HG03469 (cell line): Measurements from ENCODE around the gene CACNA1C.
"Not testable (repeated sequence)": the region's sequence is repeated elsewhere in the genome, so short reads cannot be mapped to it uniquely, and the experiment has no call there.

Source experiments
- ATAC-seq: cut with Tn5 transposase; IDR thresholded peaks from one replicate; pipeline ENCODE4 v1.9.1; 2021; ENCODE audit warnings: mild to moderate bottlenecking, moderate library complexity, moderate number of reproducible peaks; ENCODE audit not compliant: unreplicated experiment

The CACNA1C gene

GRCh38 chr12:2488596-2488995, 435.8 kb downstream of the CACNA1C start:
- ATAC-seq = no peak

- no peak for ATAC-seq
Observed at GRCh38 chr12:2489275-2489674, 436.5 kb downstream of the CACNA1C start.

DNA sequence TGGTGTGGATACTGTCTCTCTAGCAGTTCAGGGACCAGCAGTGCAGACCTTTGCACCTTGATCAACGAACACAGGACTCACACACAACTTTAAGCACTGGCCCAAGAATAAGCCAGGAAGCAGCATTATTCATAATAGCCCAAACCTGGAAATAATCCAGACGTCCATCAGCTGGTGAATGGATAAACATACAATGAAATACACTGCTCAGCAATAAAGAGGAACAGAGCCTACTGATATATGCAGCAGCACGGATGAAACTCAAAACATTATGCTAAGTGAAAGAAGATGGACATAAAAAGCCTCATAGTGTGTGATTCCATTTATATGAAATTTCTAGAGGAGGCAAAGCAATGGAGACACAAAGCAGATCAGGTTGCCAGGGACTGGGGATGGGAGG, 438.0 kb downstream of the CACNA1C start:
- ATAC-seq = no peak

GRCh38 chr12:2491349-2491748, 438.6 kb downstream of the CACNA1C start:
- ATAC-seq = not testable (repeated sequence)

DNA sequence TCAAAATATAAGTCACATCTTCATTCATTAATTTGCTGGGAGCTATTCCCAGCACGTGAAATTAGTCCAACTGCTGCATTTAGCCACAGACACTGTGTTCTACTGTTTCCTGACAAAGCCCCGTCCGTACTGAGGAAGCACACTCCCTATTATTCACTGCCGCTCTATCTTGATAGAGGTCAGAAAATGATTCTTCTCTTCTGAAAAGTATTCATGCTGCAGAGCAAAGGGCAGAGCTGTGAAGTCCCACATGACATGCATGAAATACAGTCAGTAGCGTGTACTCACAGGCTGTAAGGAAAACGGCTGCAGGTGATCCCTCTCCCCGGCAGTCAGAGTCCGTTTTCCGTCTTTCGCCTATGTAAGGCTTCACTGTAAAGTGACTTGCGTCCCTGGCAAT, 439.4 kb downstream of the CACNA1C start:
- no peak for ATAC-seq

GRCh38 chr12:2493086-2493485, 440.3 kb downstream of the CACNA1C start:
- no peak for ATAC-seq

DNA sequence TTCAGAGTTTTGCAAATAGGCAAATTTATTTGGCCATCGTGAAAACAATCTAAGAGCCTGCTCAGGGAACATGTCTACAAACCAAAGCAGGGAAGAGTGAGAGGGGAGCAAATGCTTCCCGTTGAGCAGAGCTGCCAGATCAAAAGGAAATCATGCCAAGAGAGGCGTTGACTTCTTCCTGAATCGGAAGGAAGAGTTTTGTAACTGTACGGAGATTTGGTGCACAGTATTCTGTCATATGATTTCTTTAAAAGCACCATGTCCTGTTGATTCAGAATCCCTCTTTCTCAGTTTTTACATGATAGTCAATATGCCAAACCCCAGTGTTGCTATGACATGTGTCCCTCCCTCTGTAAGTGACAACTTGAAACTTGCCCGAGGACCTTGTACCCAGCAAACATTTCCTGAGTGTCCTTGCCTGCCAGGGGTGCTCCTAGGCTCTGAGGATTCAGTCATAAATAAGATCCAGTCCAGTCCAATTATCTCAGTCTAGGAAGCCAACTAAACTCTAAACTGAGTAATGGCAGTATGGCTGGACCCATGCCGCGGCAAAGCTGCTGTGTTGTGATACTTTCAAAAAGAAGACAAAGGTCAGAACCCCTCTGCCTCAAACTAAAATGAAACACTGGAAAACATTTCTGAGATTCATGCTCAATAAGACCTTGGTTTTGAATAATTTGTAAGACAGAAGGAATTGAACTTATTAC, 441.9 kb downstream of the CACNA1C start:
- ATAC-seq = no peak

- no peak for ATAC-seq
Observed at GRCh38 chr12:2495417-2496112, 442.8 kb downstream of the CACNA1C start.

GRCh38 chr12:2498964-2499500, 446.2 kb downstream of the CACNA1C start:
- no peak for ATAC-seq

DNA sequence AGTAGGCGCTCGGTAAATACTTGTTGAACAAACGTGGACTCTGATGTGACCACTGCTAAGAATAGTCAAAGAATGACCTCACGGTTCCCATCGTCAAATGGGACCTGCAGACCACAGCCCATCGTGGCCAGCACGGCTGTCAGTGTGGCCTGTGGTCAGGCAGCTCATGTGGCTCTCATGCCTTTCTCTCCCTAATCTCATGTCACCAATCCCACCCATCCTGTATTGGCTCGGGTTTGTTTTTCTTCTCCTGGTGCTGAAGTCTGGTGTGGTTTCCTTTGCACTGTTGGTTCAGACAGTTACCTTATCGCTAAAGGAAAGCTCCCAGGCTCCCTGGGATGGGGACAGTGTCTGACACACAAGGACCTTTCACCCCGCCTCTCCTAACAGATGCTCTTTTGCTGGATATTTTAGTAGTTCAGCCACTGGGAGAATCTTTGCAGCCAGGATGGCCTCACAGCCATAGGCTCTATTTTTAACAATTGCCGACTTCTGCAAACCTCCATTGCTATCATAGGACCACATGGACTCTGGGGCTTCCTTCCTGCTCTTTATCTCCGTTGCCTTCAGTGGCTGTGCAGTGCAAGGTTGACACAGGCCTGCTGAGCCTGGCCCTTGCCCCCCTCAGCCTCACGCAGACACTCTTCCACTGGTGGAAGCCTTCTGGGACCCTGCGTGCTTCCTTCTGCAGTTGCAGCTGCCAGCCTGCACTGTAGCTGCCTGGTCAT, 448.8 kb downstream of the CACNA1C start:
- no peak for ATAC-seq

DNA sequence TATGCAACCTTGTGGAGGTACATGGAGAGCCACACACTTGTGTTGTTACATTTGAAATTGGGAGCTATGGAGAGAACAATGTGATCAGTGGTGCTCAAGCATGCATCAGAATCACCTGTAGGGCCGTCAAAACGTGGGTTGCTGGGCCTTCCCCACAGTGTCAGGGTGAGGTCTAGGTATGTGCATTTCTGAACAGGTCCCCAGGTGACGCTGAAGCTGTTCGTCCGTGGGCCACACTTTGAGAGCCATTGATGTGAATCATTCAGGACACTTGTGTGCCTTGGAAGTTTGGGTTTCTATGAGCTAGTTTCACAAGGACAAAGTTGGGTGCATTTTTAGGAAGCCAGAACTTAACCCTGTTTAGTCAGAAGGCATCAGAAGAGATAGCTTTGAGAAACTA, 450.2 kb downstream of the CACNA1C start:
- no peak for ATAC-seq

GRCh38 chr12:2503762-2504161, 451.0 kb downstream of the CACNA1C start:
- ATAC-seq = no peak

DNA sequence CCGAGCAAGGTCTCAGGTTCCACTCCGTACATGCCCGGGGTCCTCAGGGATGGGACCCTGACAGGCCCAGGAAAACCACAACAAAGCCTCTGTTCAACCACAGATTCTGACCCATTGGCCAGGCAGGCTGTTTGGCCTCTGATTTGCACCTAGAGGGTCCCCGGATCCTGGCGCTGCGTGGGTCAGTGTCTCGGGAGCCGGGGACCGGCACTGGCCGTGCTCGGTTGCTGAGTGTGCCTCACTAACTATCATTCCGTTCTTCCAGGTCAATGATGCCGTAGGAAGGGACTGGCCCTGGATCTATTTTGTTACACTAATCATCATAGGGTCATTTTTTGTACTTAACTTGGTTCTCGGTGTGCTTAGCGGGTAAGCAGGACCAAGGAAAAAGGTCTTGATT, 451.8 kb downstream of the CACNA1C start:
- ATAC-seq = no peak

DNA sequence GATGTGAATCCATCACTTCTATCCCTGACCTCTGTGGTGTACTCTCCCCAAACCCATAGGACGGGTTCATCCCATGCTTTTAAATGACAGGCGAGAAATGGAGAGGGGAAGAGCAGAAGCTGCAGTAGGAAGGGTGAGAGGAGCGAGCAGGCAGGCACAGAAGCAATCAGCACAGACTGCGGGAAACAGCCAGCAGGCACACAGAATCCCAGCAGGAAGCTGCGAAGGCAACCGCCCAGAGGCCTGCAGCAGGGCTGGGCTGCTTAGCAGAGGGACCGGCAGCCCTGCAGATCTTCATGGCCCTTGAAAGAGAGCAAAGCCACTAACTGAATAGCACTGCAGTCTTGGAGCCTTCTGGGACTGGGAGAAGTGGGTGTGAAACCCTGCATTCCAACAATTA, 455.0 kb downstream of the CACNA1C start:
- ATAC-seq = no peak

DNA sequence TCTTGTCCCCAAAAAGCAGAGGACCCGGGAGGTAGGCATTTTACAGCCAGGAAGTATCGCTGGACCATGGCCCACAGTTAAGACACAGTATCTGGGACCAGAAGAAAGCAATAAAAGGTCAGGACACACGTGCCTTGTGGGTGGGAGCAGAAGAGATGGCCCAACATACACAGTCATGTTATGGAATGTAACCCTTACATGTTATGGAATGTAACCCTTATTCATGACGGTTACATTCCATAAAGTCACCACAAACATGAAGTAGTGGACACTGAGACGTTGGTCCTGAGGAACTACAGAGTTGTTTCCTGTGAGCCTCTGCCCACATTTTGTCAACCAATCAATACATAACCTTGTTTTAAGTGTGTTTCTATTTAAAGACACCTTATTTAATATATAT, 456.4 kb downstream of the CACNA1C start:
- ATAC-seq = no peak

GRCh38 chr12:2510045-2510444, 457.3 kb downstream of the CACNA1C start:
- no peak for ATAC-seq

DNA sequence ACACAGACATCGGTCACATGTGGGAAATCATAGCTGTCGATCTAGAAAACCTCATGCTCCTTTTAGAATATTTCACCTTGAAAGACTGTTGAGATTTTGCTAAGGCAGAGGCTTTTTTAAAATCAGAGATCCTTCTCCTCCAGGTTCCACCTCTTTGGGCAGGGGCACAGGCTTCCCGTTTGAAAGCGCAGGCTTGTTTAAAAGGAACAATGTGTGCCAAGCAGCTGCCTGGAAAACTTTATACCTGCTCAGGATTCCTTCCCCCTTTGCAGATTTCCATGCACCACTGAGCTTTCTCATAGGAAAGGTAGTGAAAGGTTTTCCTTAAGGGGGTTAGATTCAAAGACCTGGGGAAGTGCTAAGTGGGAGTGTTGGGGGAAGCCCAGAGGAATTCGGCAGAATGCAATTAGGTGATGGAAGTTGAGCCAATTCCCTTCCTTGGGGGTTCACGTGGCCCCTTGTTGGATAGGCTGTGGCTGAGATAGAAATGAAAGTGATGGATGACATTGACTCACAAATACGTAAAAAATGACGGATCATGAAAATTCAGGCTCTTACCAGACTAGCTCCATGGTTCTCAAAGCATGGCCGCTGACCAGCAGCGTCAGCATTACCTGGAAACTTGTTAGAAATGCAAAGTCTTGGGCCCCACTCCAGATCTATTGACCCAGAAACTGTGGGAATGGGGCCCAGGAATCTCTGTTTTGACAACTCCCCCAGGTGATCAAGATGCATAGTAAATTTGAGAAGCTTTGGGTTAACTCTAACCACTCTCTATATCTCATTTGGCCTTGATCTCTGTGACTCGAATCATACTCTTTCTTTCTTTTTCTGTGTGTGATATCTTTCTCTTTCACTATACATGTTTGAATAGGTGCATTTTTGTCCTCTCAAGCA, 460.6 kb downstream of the CACNA1C start:
- no peak for ATAC-seq

DNA sequence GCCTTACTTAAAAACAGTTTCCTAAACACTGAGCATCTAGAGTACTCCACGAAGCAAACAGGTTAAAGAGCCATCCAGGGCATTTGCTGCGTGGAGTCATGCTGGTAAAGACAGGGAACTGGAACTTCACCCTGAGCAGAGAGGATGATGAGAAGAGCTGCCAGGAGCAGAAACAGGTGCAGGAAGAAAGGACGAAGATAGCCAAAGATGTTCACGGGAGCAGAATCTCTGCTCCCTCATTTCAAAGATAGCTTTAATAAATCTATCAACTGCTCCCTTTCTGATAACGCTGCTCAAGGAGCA, 461.2 kb downstream of the CACNA1C start:
- ATAC-seq = no peak

- no peak for ATAC-seq
Observed at GRCh38 chr12:2520722-2521246, 468.0 kb downstream of the CACNA1C start.

GRCh38 chr12:2523317-2523716, 470.5 kb downstream of the CACNA1C start:
- ATAC-seq = no peak

- no peak for ATAC-seq
Observed at GRCh38 chr12:2523844-2524243, 471.1 kb downstream of the CACNA1C start.
